ENCODE data around the gene RNF8.
"Not testable (repeated sequence)": the region's sequence is repeated elsewhere in the genome, so short reads cannot be mapped to it uniquely, and the experiment has no call there.

Gene RNF8

DNA sequence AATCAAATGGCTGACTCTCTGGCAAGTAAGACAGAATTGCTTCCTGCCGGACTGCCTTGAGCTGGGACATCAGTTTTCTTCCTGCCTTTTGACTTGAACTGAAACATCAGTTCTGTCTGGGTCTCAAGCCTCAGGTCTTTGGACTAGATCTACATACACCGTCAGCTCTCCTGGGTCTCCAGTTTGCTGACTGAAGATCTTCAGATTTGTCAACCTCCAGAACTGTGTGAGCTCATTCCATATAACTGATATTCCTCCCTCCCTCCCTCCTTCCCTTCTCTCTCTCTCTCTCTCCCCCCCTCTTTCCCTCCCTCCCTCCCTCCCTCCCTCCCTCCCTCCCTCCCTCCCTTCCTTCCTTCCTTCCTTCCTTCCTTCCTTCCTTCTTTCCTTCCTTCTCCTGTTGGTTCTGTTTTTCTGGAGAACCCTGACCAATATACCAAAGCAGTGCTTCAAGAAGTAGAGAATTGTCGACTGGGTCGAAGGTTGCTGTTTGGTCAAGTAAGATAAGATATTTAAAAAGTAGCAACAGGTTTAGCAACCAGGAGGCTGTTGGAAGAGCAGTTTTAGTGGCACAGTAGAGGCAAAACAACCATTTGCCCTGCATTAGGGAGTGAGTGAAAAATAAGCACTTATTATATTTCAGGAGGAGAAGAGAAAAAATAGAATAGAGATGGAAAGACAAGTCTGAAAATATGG is 46.2 kb downstream of the RNF8 start:
- TF ChIP-seq JUND (IDR thresholded peaks at IDR 0.05; ENCODE audit: low read depth): no peak
- no peak for DNase-seq (ENCODE audit: low read depth in 1 of 2, low spot score in 1 of 2)
- in situ Hi-C loops (cut with HindIII; ENCODE audit: low pct_unique_long_range_greater_than_20kb, low sequenced_read_pairs): no loop called here

DNA sequence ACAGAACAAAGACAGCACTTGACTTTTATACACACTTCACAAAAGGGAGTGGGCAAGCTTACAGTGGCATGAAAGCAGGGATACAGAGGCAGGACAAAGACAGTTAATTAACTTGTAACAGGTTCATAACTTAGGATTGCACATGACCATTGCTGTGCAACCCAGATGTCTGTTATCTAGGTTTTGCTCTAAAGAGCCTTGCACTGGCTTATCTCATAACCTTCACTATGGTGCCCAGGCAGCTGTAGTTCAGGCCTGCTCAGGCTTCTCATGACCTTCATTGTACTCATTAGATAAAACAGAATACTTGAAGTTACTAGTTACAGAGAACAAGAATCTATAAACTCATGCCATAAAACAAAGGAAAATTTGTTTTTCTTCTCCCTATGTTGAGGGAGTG is 47.9 kb downstream of the RNF8 start:
- DNase-seq (ENCODE audit: low read depth in 1 of 2, low spot score in 1 of 2); in situ Hi-C loops (cut with HindIII; ENCODE audit: low pct_unique_long_range_greater_than_20kb, low sequenced_read_pairs): not testable (repeated sequence)

DNA sequence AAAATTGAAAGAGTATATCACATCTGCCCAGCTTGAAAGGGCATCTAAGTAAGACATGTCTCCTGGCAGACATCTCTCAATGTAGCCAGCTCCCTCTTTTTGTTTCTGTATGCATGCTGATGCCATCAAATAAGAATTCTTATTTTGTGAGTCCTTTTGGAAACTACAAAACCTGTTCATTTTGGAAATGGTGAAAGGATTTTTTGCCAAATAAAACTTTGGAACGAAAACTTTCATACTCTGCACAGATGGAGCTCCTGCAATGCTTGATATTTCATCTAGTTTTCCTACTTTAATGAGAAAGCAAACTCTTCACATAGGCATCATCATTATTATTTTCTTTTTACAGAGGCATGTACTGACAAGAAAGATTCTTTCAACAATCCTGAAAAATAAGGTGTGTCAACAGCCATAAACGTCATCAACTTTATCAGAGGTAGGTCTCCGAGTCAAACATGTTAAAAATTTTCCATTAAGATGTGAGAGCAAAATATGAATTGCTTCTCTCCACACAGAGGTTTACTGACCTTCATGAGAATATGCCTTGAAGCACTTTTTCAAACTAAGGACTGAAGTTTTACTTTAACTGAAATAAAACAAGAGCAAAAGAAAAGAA is 53.1 kb downstream of the RNF8 start:
- in situ Hi-C loops (cut with HindIII; ENCODE audit: low pct_unique_long_range_greater_than_20kb, low sequenced_read_pairs): no loop called here
- TF ChIP-seq JUND (IDR thresholded peaks at IDR 0.05; ENCODE audit: low read depth): no peak
- DNase-seq (ENCODE audit: low read depth in 1 of 2, low spot score in 1 of 2): no peak

DNA sequence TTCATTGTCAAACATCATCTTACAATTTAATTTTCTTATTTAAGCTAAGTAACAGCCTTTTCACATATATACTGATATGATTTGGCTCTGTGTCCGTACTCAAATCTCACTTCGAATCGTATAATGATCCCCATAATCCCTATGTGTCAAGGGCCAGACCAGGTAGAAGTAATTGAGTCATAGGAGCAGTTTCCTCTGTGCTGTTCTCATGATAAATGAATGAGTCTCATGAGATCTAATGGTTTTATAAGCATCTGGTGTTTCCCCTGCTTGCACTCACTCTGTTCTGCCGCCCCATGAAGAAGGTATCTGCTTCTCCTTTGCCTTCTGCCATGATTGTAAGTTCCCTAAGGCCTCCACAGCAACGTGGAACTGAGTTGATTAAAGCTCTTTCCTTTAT is 54.2 kb downstream of the RNF8 start:
- no peak for TF ChIP-seq JUND (IDR thresholded peaks at IDR 0.05; ENCODE audit: low read depth)
- in situ Hi-C loops (cut with HindIII; ENCODE audit: low pct_unique_long_range_greater_than_20kb, low sequenced_read_pairs): no loop called here
- no peak for DNase-seq (ENCODE audit: low read depth in 1 of 2, low spot score in 1 of 2)

DNA sequence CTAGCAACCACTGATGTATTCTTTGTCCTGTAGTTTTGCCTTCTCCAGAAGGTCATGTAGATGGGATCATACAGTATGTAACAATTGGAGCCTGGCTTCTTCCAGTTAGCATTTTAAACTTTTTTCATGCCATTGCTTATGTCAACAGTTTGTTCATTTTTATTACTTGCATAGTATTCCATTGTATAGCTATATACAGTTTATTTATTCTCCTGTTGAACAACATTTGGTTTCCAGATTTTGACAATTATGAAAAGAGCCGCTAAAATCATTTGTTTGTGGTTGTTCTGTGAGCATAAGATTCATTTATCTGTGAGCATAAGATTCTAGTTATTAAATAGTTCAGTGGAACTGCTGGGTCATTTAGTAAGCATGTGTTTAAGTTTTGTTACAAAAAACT is 55.7 kb downstream of the RNF8 start:
- DNase-seq (ENCODE audit: low read depth in 1 of 2, low spot score in 1 of 2): no peak
- in situ Hi-C loops (cut with HindIII; ENCODE audit: low pct_unique_long_range_greater_than_20kb, low sequenced_read_pairs): no loop called here
- no peak for TF ChIP-seq JUND (IDR thresholded peaks at IDR 0.05; ENCODE audit: low read depth)

DNA sequence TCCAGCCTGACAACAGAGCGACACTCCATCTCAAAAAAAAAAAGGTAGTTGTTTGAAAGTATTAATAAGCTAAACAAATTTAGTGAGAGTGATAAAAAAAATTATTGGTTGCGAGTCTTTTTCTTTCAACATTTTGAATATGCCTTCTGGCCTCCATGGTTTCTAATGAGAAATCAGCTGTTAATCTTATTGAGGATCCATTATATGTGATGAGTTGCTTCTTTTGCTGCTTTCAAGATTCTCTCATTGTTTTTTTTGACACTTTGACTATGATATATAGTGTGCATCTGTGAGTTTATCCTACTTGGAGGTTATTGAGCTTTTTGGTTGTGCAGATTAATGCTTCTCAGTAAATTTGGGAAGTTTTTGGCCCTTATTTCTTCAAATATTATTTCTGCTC is 63.6 kb downstream of the RNF8 start:
- DNase-seq (ENCODE audit: low read depth in 1 of 2, low spot score in 1 of 2): no peak
- no peak for TF ChIP-seq JUND (IDR thresholded peaks at IDR 0.05; ENCODE audit: low read depth)
- in situ Hi-C loops (cut with HindIII; ENCODE audit: low pct_unique_long_range_greater_than_20kb, low sequenced_read_pairs): no loop called here

DNA sequence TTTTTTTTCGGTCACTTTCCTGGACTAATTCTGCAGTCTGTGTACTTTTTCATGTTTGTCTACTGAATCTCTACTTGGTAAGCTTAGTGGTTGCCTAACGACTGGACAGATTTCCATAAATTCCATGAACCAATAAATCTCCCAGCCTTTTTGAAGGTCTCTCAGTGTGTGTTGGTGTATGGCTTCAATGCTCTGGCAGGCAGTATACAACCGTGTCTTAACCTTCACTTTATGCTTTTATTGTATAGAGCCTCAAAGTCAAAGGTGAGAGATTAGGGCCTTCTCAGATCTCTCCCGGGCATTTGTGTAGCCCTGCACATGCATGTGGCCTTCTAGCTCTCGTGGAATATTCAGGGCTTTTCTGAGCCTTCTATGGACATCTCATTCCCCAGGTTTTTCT is 64.9 kb downstream of the RNF8 start:
- in situ Hi-C loops (cut with HindIII; ENCODE audit: low pct_unique_long_range_greater_than_20kb, low sequenced_read_pairs): no loop called here
- TF ChIP-seq JUND (IDR thresholded peaks at IDR 0.05; ENCODE audit: low read depth): no peak
- DNase-seq (ENCODE audit: low read depth in 1 of 2, low spot score in 1 of 2): no peak

DNA sequence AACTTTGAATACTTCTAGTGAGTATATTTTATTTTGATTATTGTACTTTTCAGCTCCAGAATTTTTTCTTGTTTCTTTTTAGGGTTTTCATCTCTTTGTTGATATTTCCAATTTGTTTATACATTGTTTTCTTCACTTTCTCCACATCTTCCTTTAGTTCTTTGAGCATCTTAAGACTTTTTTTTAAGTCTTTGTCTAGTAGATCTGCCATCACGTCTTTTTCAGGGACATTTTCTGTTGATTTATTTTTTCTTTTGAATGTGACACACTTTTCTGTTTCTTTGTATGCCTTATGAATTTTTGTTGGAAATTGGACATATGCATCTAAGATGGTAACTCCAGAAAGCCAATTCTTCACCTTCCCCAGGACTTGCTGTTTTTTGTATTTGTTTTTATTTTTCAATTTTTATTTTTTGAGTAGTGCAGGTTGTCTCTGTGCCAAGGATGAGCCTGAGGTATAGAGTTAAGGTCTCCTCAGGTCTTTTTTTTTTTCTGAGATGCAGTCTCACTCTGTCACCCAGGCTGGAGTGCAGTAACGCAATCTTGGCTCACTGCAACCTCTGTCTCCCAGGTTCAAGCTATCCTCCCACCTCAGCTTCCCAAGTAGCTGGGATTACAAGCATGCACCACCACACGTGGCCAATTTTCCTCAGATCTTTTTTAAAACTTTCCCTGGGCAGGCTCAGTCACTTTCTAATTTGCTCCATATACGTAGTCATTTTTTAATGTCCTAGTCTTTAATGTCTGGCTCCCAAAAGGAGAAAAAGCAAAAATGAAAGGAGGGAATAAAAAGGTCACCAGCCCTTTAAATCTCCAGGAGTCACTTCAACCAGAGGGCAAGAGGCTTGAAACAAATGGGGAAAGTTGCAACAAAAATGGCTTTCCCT is 72.5 kb downstream of the RNF8 start:
- TF ChIP-seq JUND (IDR thresholded peaks at IDR 0.05; ENCODE audit: low read depth): no peak
- DNase-seq (ENCODE audit: low read depth in 1 of 2, low spot score in 1 of 2): no peak
- in situ Hi-C loops (cut with HindIII; ENCODE audit: low pct_unique_long_range_greater_than_20kb, low sequenced_read_pairs): no loop called here

DNA sequence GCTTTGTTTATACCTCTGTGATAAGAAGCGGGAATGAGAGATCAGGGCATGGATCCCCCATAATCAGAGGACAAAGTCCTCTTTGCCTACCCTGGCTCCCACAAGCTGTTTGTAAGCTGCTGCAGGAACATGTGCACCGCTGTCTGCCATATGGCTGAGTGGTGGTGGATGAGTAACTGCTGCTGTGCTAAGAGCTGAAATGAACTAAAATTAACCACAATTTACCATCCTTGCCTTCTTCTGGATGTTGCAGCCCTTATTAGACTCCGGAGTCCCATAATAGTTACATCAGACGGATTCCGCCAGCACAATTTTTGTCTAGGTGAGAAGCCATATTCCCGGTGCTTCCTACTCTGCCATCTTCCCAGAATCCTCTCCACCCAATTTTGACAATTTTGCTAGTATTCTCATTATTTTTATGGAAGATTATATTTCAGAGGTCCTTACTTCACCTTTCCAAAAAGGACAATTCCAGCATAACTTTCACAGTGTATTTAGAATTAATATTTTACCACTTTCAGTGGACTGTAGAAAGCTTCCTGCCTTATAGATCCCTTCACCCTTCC is 73.2 kb downstream of the RNF8 start:
- no peak for DNase-seq (ENCODE audit: low read depth in 1 of 2, low spot score in 1 of 2)
- in situ Hi-C loops (cut with HindIII; ENCODE audit: low pct_unique_long_range_greater_than_20kb, low sequenced_read_pairs): no loop called here
- no peak for TF ChIP-seq JUND (IDR thresholded peaks at IDR 0.05; ENCODE audit: low read depth)

DNA sequence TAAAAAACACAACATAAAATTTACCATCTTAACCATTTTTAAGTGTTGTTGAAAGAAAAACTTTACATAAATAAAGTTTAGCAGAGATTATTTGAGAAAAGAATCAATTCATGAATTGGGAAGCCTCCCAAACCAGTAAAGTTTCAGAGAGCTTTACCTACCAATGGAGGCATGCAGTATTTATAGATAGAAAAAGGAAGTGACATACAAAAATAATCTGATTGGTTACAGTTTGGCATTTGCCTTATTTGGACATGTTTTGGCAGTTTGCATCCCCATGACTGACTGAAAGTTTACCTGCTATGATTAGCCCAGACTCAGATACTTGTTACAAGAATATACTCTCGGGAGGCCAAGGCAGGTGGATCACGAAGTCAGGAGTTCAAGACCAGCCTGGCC is 75.6 kb downstream of the RNF8 start:
- peak in 1 of 2 experiments; percentile 16 for DNase-seq (ENCODE audit: low read depth in 1 of 2, low spot score in 1 of 2)
- in situ Hi-C loops (cut with HindIII; ENCODE audit: low pct_unique_long_range_greater_than_20kb, low sequenced_read_pairs): no loop called here
- no peak for TF ChIP-seq JUND (IDR thresholded peaks at IDR 0.05; ENCODE audit: low read depth)

DNA sequence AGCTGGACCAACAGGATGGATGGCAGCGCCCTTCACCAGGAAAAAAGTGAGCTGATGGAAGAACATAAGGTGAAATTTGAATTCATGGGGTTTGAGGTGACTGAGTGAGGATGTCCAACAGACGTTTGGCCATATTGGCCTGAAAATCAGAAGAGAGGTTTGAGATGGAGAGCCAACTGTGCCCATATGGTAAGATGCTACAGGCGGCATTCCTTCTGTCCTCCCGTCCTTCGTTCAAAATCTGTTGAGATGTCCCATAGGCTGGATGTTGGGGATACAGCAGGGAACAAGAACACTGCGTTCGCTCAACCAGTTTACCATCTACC is 78.8 kb downstream of the RNF8 start:
- no peak for DNase-seq (ENCODE audit: low read depth in 1 of 2, low spot score in 1 of 2)
- TF ChIP-seq JUND (IDR thresholded peaks at IDR 0.05; ENCODE audit: low read depth): no peak
- in situ Hi-C loops (cut with HindIII; ENCODE audit: low pct_unique_long_range_greater_than_20kb, low sequenced_read_pairs): no loop called here

DNA sequence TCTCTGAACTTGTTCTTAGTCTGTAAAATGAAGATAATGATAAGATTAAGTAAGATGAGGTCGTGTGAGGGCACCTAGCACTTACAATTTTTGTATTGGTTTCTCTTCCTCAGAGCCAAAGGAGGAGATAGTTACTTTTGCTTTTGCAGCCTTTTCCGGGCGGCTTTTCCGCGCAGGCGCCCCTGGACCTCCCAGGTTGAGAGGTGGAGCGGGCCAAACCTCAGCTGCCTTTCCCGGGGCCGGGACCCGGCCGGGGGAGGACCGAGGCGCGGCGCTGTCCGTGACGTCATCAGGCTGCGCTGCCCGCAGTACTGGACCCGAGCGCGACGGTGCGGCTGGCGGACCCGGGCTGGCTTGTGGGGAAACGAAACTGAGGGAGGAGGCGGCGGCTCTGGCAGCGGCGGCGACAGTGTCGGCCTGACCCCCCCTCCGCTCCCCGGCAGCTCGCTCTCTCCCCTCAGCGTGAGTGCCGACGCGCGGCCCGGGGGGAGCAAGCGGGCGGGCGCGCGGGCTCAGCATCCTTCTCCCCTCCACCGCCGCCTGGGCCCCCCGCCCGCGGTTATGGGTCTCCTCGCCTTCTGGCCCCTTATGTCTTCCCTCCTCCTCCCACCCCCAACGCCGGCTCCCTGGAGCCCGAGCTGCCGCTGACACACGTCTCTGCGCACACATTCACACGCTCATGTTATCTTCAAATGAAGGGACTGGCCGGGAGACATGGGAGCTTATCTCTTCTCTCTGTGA is 79.3 kb downstream of the RNF8 start, which contains the start of gene CMTR1:
TSS of gene CMTR1 (plus strand) at position 306 of the 741 bp plus-strand sequence. CDS start 2,409 bp downstream, outside the sequence.
- TF ChIP-seq JUND (IDR thresholded peaks at IDR 0.05; ENCODE audit: low read depth): no peak
- in situ Hi-C loops (cut with HindIII; ENCODE audit: low pct_unique_long_range_greater_than_20kb, low sequenced_read_pairs): no loop called here
- DNase-seq (ENCODE audit: low read depth in 1 of 2, low spot score in 1 of 2): peak; percentile 89 to 94
